ENCODE data around the gene KIR2DL1.
"Not testable (repeated sequence)": the region's sequence is repeated elsewhere in the genome, so short reads cannot be mapped to it uniquely, and the experiment has no call there.

KIR2DL1 gene

GRCh38 chr19:54750276-54750675, 19.3 kb upstream of the KIR2DL1 start:
- H3K9ac ChIP-seq (ENCODE audit: low read depth, low read length); H3K4me1 ChIP-seq (ENCODE audit: insufficient read depth, low read length); H3K36me3 ChIP-seq (ENCODE audit: insufficient read depth, low read length); H3K9me3 ChIP-seq (ENCODE audit: control insufficient read depth, insufficient read depth, low read length): not testable (repeated sequence)

- H3K36me3 ChIP-seq (ENCODE audit: insufficient read depth, low read length); H3K9me3 ChIP-seq (ENCODE audit: control insufficient read depth, insufficient read depth, low read length); H3K9ac ChIP-seq (ENCODE audit: low read depth, low read length); H3K4me1 ChIP-seq (ENCODE audit: insufficient read depth, low read length): not testable (repeated sequence)
These were observed 13.1 kb upstream of the KIR2DL1 start for GRCh38 chr19:54756204-54757110.

- H3K36me3 ChIP-seq (ENCODE audit: insufficient read depth, low read length); H3K9me3 ChIP-seq (ENCODE audit: control insufficient read depth, insufficient read depth, low read length); H3K9ac ChIP-seq (ENCODE audit: low read depth, low read length); H3K4me1 ChIP-seq (ENCODE audit: insufficient read depth, low read length): not testable (repeated sequence)
These were observed 11.0 kb upstream of the KIR2DL1 start for GRCh38 chr19:54758577-54758976.

GRCh38 chr19:54764219-54764618, 5.4 kb upstream of the KIR2DL1 start:
- H3K4me1 ChIP-seq (ENCODE audit: insufficient read depth, low read length): not testable (repeated sequence)

GRCh38 chr19:54766464-54766863, 3.1 kb upstream of the KIR2DL1 start:
- H3K36me3 ChIP-seq (ENCODE audit: insufficient read depth, low read length); H3K4me1 ChIP-seq (ENCODE audit: insufficient read depth, low read length); H3K9ac ChIP-seq (ENCODE audit: low read depth, low read length); H3K9me3 ChIP-seq (ENCODE audit: control insufficient read depth, insufficient read depth, low read length): not testable (repeated sequence)

More at GRCh38 chr19:54764219-54764618, 5.4 kb upstream of the KIR2DL1 start:
- H3K9ac ChIP-seq (ENCODE audit: low read depth, low read length); H3K9me3 ChIP-seq (ENCODE audit: control insufficient read depth, insufficient read depth, low read length); H3K36me3 ChIP-seq (ENCODE audit: insufficient read depth, low read length): not testable (repeated sequence)

- not testable (repeated sequence) for H3K36me3 ChIP-seq (ENCODE audit: insufficient read depth, low read length); H3K9ac ChIP-seq (ENCODE audit: low read depth, low read length); H3K4me1 ChIP-seq (ENCODE audit: insufficient read depth, low read length); H3K9me3 ChIP-seq (ENCODE audit: control insufficient read depth, insufficient read depth, low read length)
These were observed 918 bp downstream of the KIR2DL1 start for GRCh38 chr19:54770511-54770910.

GRCh38 chr19:54771018-54771960, 1.7 kb downstream of the KIR2DL1 start:
- not testable (repeated sequence) for H3K9ac ChIP-seq (ENCODE audit: low read depth, low read length); H3K36me3 ChIP-seq (ENCODE audit: insufficient read depth, low read length); H3K9me3 ChIP-seq (ENCODE audit: control insufficient read depth, insufficient read depth, low read length); H3K4me1 ChIP-seq (ENCODE audit: insufficient read depth, low read length)

- not testable (repeated sequence) for H3K4me1 ChIP-seq (ENCODE audit: insufficient read depth, low read length); H3K36me3 ChIP-seq (ENCODE audit: insufficient read depth, low read length); H3K9me3 ChIP-seq (ENCODE audit: control insufficient read depth, insufficient read depth, low read length); H3K9ac ChIP-seq (ENCODE audit: low read depth, low read length)
These were observed 3.1 kb downstream of the KIR2DL1 start for GRCh38 chr19:54772666-54773065.

GRCh38 chr19:54775095-54775815, 5.7 kb downstream of the KIR2DL1 start:
- not testable (repeated sequence) for H3K4me1 ChIP-seq (ENCODE audit: insufficient read depth, low read length); H3K9me3 ChIP-seq (ENCODE audit: control insufficient read depth, insufficient read depth, low read length)

GRCh38 chr19:54775830-54776229, 6.2 kb downstream of the KIR2DL1 start:
- not testable (repeated sequence) for H3K9ac ChIP-seq (ENCODE audit: low read depth, low read length); H3K36me3 ChIP-seq (ENCODE audit: insufficient read depth, low read length); H3K9me3 ChIP-seq (ENCODE audit: control insufficient read depth, insufficient read depth, low read length); H3K4me1 ChIP-seq (ENCODE audit: insufficient read depth, low read length)

More at GRCh38 chr19:54775095-54775815, 5.7 kb downstream of the KIR2DL1 start:
- not testable (repeated sequence) for H3K36me3 ChIP-seq (ENCODE audit: insufficient read depth, low read length); H3K9ac ChIP-seq (ENCODE audit: low read depth, low read length)

GRCh38 chr19:54777851-54778250, 8.3 kb downstream of the KIR2DL1 start:
- H3K36me3 ChIP-seq (ENCODE audit: insufficient read depth, low read length); H3K9me3 ChIP-seq (ENCODE audit: control insufficient read depth, insufficient read depth, low read length); H3K9ac ChIP-seq (ENCODE audit: low read depth, low read length); H3K4me1 ChIP-seq (ENCODE audit: insufficient read depth, low read length): not testable (repeated sequence)

- not testable (repeated sequence) for H3K36me3 ChIP-seq (ENCODE audit: insufficient read depth, low read length); H3K9me3 ChIP-seq (ENCODE audit: control insufficient read depth, insufficient read depth, low read length); H3K4me1 ChIP-seq (ENCODE audit: insufficient read depth, low read length); H3K9ac ChIP-seq (ENCODE audit: low read depth, low read length)
These were observed 9.3 kb downstream of the KIR2DL1 start for GRCh38 chr19:54778896-54779295.

- H3K36me3 ChIP-seq (ENCODE audit: insufficient read depth, low read length); H3K4me1 ChIP-seq (ENCODE audit: insufficient read depth, low read length); H3K9me3 ChIP-seq (ENCODE audit: control insufficient read depth, insufficient read depth, low read length); H3K9ac ChIP-seq (ENCODE audit: low read depth, low read length): not testable (repeated sequence)
These were observed 13.3 kb downstream of the KIR2DL1 start for GRCh38 chr19:54782916-54783315.

- not testable (repeated sequence) for H3K9ac ChIP-seq (ENCODE audit: low read depth, low read length); H3K4me1 ChIP-seq (ENCODE audit: insufficient read depth, low read length); H3K36me3 ChIP-seq (ENCODE audit: insufficient read depth, low read length); H3K9me3 ChIP-seq (ENCODE audit: control insufficient read depth, insufficient read depth, low read length)
These were observed 16.6 kb downstream of the KIR2DL1 start for GRCh38 chr19:54786091-54786723.

Measured in ES-I3 (cell line).